Sigmoid colon (tissue), 4 donors: ENCODE results near the gene PPP1R37.

Experiments used
- POLR2AphosphoS5 ChIP-seq, 4 donors: sonication (generic); formaldehyde crosslinking; IDR thresholded peaks; one replicate each; pipeline ENCODE4 v1.6.1; 2017; ENCODE audit warnings: antibody characterized with exemption in 4 of 4
- TF ChIP-seq, protein P1 (sequence below), 4 experiments: fragments of 450-650 bp in 3 of 4; fragments of 200-600 bp in 1 of 4; IDR thresholded peaks; one replicate each; pipeline ENCODE4 v1.5.1; 2016 to 2019; ENCODE audit warnings: antibody characterized with exemption in 4 of 4, mild to moderate bottlenecking in 3 of 4, moderate library complexity in 2 of 4

DNA sequence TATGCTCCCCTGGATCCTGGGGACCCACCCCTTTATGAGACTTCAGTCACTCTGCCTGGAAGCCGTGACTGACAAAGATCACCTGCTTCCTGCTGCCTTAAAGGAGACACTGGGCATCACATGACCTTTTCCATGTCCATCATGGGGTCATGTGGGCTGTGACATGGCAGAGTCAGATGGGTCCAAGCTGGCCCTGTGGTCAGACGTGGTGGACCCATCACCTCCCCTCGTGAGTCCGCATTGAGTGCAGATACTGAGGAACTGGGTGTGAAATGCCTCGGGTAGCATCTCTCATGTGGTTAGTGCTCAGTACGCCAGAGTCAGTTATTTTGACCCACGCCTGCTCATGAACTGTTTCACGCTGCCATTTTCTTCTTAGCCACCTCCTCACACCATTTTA, 40.7 kb downstream of the PPP1R37 start:
- TF ChIP-seq, protein P1, sequence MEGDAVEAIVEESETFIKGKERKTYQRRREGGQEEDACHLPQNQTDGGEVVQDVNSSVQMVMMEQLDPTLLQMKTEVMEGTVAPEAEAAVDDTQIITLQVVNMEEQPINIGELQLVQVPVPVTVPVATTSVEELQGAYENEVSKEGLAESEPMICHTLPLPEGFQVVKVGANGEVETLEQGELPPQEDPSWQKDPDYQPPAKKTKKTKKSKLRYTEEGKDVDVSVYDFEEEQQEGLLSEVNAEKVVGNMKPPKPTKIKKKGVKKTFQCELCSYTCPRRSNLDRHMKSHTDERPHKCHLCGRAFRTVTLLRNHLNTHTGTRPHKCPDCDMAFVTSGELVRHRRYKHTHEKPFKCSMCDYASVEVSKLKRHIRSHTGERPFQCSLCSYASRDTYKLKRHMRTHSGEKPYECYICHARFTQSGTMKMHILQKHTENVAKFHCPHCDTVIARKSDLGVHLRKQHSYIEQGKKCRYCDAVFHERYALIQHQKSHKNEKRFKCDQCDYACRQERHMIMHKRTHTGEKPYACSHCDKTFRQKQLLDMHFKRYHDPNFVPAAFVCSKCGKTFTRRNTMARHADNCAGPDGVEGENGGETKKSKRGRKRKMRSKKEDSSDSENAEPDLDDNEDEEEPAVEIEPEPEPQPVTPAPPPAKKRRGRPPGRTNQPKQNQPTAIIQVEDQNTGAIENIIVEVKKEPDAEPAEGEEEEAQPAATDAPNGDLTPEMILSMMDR (IDR thresholded peaks at IDR 0.05), result no peak
- no peak for TF ChIP-seq POLR2AphosphoS5 (IDR thresholded peaks at IDR 0.05)
